GM19467 (cell line): ENCODE data around the gene HNRNPAB.
"Not testable (repeated sequence)": the region's sequence is repeated elsewhere in the genome, so short reads cannot be mapped to it uniquely, and the experiment has no call there.

Experiments used
- ATAC-seq: cut with Tn5 transposase; IDR thresholded peaks from one replicate; pipeline ENCODE4 v1.9.1; 2021; ENCODE audit warnings: mild to moderate bottlenecking, moderate library complexity; ENCODE audit not compliant: unreplicated experiment

The HNRNPAB gene

DNA sequence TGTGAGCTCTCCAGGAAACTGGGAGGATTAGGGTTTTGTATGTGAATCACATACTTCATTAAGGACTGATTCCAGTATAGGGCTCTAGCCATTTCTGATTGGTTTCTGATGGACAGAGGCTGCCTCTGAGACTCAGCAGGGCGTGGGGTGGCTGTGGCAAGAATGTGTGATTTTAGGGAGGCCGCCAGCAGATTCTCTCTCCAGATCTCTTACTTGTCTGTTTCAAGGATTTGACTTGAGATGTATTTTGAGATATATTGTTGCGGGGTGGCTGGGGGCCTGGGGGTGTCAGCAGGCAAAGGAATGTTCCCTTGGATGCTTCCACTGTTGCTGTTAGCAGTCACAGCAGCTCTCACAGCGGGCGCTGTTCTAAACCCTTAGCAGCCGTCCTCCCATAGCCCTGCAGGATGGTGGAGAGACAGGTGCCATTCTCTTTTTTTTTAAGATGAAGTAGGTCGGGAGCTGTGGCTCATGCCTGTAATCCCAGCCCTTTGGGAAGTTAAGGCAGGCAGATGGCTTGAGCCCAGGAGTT, 8.0 kb upstream of the HNRNPAB start:
- ATAC-seq = no peak

DNA sequence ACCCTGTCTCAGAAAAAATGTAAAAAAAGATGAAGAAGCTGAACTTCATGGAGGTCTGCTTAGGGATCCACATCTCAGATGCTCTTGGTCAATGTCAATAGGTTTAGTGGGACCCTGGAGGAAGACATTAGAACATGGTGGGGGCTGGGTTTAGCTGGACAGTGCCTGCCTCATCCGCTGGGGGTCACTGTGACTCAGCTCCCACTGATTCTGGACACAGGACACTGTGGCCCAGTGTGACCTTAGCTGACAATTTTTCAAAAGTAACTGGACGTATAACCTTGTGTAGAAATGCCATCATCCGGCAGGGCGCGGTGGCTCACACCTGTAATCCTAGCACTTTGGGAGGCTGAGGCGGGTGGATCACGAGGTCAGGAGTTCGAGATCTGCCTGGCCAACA, 7.3 kb upstream of the HNRNPAB start:
- no peak for ATAC-seq

DNA sequence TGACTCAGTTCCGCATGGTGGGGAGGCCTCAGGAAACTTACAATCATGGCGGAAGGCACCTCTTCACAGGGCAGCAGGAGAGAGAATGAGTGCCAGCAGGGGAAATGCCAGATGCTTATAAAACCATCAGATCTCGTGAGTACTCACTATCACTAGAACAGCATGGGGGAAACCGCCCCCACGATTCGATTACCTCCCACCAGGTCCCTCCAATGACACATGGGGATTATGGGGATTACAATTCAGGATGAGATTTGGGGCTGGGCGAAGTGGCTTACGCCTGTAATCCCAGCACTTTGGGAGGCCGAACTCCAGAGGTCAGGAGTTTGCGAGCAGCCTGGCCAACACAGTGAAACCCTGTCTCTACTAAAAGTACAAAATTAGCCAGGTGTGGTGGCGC, 6.2 kb upstream of the HNRNPAB start:
- ATAC-seq = not testable (repeated sequence)

DNA sequence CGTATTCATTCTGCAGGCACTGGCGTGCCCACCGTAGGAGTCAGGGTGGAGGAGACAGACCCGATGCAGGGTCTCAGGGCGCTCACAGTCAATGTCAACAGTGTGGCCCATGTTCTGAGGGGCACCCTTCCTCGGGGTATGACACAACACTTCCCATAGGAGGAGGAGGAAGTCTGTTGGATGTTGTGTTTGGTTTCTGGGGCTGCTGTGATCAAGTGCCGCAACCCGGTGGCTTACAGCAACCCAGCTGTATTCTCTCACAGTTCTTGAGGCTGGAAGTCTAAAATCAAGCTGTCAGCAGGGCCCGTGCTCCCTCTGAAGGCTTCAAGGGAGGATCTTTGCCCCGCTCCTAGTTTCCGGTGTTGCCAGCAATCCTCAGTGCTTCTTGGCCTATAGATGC, 5.6 kb upstream of the HNRNPAB start:
- no peak for ATAC-seq

DNA sequence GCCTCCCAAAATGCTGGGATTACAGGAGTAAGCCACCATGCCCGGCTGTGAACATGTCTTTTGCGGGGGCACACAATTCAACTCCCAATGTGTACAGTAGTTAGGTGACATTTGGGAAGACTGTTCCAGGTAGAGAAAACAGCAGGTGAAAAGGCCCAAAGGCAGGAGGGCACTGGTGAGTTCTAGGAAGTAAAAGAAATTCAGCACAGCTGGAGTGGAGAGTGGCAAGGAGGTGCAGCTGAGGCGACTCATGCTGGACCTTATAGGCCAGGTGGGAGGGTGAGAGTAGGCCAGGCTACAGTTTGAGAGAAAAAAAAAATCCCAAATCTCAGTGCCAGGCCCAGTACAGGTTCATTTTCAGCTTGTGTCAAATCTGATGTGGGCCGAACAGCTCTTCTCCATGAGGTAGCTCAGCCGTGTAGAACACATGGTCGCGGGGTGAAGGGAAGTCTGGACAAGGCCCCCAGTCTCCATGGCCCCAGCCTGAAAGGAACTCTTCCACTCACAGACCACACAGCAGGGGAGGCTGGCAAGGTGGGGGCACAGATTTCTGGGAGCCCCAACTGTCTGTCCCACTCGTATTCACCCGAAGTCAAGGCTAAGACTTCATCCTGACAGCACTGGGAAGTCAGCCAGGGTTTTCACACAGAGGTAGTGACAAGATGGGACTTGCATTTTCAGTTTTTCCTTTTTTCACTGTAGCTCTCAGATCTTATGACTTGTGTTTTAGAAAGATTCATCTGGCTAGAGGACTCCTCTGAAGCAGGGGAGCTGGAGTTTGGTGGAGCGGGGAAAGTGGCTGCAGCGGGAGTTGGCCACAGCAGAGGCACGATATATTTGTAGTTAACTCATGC, 4.5 kb upstream of the HNRNPAB start:
- no peak for ATAC-seq

DNA sequence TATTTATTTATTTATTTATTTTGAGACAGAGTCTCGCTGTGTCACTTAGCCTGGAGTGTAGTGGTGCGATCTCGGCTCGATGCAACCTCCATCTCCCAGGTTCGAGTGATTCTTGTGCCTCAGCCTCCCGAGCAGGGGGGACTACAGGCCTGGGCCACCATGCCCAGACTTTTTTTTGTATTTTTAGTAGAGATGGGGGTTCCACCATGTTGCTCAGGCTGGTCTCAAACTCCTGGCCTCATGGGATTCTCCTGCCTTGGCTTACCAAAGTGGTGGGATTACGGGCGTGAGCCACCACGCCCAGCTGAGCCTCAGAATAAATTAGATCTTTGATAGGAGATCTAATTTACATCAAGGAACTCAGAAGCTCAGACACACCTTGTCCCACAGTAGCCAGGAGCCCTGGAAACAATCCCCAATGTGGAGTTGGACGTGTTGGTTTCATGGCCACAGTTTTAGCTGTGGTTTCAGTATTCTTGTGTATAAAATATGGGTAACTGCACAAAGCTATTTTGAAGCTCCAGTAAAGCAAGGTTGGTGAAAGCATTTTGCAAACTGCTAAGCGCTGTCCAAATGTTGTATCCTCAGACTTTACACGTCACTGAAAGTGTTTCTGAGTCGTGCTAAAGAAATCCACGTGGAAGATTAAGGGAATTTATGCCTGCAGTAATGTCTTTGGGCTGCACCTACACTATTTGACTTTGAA, 3.0 kb upstream of the HNRNPAB start:
- ATAC-seq = no peak

DNA sequence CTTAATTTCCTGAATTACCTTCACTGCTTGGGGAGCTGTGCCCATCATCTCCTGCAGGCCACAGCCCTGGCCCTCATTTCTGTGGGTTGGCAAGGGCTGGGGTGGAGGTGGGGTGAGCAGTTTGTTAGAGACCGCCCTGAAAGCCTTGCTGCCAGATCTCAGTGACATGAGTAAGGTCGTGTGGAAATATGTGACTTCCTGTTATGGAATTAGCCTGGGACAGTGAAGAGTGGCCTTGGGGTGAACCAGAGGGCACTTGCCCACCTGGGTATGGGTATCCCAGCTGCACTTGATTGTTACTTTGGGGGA, 2.5 kb upstream of the HNRNPAB start:
- ATAC-seq = no peak

DNA sequence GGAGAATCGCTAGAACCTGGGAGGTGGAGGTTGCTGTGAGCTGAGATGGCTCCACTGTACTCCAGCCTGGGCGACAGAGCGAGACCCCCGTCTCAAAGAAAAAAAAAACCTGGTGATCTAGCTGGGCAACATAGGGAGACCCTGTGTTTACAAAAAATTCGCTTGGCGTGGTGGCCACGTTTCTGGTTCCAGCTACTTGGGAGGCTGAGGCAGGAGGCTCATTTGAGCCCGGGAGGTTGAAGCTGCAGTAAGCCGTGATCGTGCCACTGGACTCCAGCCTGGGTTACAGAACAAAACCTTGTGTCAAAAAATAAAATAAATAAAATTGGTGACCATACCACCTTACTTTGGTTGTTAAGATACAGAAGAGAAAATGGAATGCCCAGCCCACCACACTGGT, 1.8 kb upstream of the HNRNPAB start:
- no peak for ATAC-seq

DNA sequence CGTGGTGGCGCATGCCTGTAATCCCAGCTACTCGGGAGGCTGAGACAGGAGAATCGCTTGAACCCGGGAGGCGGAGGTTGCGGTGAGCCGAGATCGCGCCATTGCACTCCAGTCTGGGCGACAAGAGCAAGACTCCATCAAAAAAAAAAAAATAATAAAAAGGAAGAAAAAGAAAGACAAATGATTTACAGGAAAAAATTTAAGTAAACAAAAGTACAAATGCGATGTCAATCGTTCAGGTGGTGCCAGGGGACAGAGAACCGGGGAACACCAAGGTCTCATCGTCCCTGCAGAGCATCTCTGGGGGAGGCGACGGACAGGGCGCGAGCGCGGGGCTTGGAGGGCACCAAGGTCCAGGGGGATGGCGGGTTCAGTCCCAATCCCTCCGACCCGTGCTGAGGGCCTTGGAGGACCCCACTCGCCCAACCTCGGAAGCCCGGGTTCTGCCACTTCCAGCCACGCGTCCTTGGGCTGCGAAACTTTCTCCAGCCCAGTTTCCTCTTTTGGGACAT, 607 bp upstream of the HNRNPAB start:
- ATAC-seq = no peak

DNA sequence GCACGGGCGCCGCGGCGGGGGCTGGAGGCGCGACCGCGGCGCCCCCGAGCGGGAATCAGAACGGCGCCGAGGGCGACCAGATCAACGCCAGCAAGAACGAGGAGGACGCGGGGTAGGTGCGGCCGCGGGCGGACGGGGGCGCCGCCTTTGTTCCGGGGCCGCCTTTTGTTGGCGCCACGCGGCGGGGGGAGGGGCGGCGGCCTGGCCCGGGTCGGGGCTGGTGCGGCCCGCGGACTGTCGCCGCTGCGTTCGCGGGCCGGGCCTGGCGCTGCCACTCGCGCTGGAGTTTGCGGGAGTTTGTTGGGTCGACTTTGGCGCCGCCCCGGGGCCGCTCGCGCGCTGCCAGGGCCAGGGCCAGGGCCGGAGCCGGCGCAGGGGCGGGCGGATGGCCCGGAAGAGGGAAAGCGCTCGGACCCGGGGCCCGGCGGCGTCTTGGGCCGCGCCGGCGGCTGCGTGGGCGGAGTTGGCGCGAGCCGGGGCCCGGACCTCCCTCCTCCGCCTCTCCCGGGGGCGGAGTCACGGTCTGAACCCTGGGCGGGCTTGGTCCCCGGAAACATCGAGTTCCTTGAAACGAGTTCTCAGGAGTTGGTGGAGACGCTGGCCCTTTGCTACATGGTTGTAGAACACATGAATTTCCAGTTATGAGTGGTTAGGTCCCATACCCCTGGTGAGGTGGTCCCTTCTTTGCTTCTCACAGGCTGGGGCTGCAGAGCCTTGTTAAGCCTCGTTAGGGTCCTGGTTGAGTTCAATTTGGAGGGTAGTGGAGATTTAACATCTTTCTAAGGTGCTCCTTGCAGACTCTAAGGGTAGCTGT, 809 bp downstream of the HNRNPAB start:
- ATAC-seq = peak; percentile 45

DNA sequence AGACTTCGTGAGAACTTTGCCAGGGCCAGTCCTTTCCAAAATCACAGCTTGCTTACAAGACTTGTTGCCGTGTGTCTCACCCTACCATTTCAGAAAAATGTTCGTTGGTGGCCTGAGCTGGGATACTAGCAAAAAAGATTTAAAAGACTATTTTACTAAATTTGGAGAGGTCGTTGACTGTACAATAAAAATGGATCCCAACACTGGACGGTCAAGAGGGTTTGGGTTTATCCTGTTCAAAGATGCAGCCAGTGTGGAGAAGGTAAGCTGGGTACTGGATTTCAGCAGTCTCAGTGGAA, 1.4 kb downstream of the HNRNPAB start:
- no peak for ATAC-seq

DNA sequence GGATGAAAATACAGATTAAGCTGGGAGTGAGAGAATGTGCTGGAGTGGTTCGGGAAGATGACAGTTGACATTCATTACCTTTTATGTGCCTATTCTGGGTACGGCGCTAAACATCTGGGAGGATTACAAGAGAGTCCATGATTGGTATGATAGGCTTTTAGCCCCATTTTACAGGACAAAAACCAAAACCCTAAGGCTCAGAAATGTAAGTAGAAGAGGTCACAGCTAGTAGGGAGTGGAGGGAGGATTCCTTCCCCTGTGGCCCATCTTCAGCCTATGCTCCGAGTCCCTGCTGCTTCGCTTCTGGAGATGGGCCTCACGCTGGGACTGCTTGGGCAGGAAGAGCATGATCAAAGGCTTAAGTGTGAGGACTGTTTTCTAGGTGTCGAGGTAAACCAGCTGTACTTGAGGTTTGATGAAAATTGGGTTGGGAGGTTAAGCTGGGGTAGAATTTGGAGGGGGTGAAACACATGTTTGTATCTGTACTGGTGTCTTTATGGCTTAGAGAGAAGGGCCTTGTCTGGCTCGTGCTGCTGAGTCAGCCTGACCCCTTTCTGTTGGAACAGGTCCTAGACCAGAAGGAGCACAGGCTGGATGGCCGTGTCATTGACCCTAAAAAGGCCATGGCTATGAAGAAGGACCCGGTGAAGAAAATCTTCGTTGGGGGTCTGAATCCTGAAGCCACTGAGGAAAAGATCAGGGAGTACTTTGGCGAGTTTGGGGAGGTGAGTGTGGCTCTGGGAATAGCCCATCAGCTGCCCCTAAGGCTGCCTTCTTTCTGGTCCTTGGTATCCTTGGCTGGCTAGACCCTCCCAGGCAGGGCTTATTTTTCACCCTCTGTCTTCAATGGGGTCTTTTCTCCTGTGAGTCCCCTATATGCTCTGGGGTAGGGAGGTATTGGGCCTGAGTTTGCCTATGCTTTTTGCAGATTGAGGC, 2.1 kb downstream of the HNRNPAB start:
- ATAC-seq = no peak

DNA sequence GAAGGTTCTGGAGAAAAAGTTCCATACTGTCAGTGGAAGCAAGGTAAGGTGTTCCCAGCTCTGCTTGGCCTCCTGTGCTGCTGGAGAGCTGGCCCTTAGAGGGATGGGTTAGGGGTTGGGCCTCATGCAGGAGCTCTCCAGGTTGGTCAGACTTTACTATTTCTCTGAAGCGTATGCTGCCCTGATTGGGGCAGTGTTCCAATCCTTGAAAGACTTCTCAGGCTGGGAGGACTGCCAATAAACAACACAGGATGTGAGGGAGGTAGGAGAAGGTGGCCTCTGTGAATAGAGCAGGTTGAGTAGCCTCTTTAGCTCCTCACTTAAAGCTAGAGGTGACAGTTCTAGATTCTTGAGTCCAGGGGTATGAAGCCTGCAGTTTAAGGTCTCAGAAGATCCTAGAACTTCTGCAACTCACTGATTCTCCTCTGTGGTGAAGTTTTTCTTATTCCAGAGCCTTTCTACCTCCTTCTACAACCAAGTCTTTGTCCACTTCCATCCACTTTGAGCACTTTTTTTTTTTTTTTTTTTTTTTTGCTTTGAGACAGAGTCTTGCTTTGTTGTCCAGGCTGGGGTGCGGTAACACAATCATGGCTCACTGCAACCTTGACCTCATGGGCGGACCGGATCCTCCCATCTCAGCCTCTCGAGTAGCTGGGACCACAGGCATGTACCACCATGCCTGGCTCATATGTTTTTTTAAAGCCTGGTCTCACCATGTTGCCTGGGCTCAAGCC, 3.0 kb downstream of the HNRNPAB start:
- ATAC-seq = no peak

DNA sequence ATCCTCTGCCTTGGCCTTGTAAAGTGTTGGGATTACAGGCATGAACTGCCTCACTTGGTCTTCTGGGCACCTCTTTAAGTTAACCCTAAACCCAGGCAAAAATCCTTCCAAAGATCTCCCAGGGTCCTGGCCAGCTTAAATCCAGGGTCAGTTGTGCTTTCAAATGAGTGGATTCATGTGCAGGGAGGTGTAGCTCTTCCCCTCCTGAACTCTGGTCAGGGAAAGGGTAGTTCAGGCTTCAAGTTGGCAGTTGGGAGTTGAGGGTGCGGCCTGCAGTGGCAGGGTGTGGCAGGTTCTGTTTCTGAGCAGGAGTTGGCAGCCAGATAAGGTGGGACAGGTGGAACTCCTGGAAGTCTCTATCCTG, 3.6 kb downstream of the HNRNPAB start:
- no peak for ATAC-seq

DNA sequence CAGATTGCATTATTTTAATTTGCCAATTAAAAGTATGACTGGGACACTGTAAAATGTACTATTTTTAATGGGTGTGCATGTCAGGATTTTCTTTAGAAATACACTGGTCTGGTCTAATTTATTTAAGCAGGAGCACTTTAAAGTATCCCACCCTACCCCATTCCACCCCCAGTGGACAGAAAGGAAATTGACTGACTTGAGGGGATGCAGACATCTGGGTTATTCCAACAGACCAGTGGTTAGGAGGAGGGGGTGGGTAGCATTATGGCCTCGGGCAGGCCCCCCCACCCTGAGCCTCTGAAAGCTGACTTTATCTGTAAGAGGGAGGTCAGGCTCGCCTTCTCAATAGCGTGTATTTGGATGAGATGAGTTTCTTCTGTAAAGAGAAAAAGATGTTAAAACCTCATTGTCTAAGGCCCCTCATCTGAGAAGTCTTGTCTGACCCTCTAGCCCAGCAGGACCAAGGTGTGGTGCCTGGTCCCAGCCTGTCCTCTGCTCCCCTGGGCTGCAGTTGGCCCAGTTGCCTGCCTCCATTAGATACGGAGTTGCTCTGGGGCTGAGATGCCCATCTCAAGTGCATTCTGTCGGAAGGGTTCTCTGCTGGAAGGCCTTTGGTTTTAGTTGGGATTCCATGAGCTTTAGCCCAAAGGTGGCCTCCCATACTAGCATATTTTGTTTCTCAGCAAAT, 4.4 kb downstream of the HNRNPAB start:
- ATAC-seq = no peak

DNA sequence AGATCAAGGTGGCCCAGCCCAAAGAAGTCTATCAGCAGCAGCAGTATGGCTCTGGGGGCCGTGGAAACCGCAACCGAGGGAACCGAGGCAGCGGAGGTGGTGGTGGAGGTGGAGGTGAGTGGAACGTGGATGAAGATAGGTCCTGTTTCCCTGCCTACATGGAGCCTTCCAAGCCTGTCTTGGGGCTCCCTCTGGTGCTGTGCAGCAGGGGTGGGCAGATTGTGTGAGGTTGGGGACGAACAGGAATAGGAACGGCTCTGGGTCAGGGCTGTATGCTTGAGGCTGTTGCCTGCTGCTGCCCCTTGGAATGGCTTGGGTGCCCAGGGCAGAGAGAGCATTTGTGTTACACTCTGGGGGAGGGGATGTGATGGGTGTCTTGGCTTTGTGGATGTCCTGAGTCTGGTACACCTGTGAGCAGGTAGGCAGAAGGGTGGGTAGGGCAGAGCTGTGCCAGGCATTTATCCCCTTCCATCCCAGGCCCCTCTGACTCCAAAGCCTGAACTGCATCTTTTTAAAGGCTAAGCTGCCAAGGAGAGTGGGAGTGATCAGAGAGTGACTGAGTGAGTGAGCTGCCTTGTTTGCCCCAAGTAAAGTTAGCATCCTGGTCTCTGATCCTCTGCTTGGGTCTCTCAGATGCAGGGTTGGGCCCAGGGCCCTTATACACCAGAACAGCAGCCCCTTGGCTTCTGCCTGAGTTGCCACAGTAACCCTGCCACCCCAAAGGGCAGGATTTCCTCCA, 5.2 kb downstream of the HNRNPAB start:
- no peak for ATAC-seq

DNA sequence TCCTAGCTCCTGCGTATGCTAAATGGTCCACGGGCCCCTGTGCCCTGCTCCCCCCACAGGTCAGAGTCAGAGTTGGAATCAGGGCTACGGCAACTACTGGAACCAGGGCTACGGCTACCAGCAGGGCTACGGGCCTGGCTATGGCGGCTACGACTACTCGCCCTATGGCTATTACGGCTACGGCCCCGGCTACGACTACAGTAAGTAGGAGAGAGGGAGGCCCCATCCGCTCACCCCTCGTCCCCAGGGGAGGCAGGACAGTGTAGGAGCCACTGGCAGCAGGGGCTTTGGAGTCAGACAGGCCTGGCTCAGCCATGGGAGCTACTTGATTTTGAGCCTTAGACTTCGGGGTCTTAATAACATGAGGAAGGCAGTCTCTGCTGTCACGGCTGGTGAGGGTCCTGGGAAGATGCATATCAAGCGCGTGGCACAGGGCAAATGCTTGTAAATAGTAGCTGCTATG, 5.8 kb downstream of the HNRNPAB start:
- ATAC-seq = no peak

DNA sequence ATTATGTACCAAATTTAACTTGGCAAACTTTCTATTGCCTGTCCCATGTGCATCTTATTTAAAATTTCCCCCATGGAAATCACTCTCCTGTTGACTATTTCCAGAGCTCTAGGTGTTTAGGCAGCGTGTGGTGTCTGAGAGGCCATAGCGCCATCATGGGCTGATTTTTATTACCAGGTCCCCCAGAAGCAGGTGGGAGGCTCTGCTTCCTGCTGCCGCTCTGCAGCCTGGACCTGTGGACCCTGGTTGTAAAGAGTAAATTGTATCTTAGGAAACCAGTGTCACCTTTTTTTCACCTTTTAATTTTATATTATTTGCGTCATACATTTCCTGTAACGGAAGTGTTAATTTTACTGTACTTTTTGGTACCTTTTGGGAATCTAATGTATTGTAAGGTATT, 6.4 kb downstream of the HNRNPAB start:
- no peak for ATAC-seq
